ENCODE results near the gene CNOT3. TPM values are rescaled to one million over a fixed set of nuclear protein-coding genes. Genes with fewer than 3 reads are reported as not detected.

The CNOT3 gene
- total RNA-seq, 1 experiment from 2014 or later, result 41.1 TPM

DNA sequence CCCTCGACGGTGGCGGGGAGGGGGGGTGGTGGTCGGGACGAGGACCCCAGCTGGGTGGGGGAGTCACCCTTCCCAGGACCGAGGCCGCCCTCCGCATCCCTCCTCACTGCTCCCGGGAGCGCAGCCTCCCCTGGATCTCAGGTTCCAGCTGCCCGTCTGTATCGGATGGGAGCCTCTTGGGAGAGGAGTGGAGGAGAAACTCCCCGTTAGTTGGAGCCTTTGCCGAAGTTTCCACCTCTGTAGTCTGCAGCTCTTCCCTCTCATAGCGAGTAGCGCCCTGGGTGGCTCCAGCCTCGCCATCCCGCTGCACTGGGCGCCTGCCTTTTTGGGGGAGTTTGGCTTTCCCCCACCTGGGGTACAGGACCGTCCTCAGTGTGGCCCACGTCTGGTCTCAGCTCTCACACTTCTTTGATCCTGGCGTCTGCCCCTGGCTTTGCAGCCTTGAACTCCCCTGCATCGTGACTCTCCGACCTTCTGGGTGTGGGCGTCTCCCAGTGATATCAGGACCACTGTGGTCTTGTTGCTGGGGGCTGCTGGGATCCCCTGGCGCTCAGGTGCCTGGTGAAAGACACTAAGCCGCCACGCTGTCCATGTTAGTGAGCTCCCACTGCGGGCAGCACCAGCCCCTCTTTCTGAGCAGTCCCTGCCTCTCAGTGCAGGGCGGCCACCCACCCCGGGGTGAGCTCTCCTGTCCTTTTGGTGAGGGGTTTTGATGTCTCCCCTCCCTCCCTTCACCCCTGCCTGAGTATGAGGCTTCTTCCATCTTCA, 1.1 kb downstream of the CNOT3 start:
- H3K9me3 ChIP-seq (ENCODE audit: low read length), result no peaks in the 10 kb centered on the region
- H3K9ac ChIP-seq (ENCODE audit: low read length), result peak overlapping the region; percentile 99
- no peak for ATAC-seq
- H2AFZ ChIP-seq (ENCODE audit: low read length), result no peak overlapping the region
- no peak for TF ChIP-seq EZH2 (IDR thresholded peaks at IDR 0.05; ENCODE audit: low read length, unreplicated experiment)
- no peak for TF ChIP-seq EZH2phosphoT487 (IDR thresholded peaks at IDR 0.05; ENCODE audit: borderline replicate concordance, low read length)
- TF ChIP-seq, protein P1, sequence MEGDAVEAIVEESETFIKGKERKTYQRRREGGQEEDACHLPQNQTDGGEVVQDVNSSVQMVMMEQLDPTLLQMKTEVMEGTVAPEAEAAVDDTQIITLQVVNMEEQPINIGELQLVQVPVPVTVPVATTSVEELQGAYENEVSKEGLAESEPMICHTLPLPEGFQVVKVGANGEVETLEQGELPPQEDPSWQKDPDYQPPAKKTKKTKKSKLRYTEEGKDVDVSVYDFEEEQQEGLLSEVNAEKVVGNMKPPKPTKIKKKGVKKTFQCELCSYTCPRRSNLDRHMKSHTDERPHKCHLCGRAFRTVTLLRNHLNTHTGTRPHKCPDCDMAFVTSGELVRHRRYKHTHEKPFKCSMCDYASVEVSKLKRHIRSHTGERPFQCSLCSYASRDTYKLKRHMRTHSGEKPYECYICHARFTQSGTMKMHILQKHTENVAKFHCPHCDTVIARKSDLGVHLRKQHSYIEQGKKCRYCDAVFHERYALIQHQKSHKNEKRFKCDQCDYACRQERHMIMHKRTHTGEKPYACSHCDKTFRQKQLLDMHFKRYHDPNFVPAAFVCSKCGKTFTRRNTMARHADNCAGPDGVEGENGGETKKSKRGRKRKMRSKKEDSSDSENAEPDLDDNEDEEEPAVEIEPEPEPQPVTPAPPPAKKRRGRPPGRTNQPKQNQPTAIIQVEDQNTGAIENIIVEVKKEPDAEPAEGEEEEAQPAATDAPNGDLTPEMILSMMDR (conservative IDR thresholded peaks at IDR 0.05; ENCODE audit: low read depth, low read length), result no peak
- H3K4me1 ChIP-seq (ENCODE audit: insufficient read depth, low read length), result peaks cover 20% of the 10 kb centered on the region; the same call in 1 of the 2 replicates
- H3K79me2 ChIP-seq (ENCODE audit: low read length), result peaks cover 54% of the 10 kb centered on the region
- peaks cover 40% of the 10 kb centered on the region for H4K20me1 ChIP-seq (ENCODE audit: low read length)
- intact Hi-C loops (cut with micrococcal nuclease), result no loop called here
- H3F3A ChIP-seq (ENCODE audit: low read length, unreplicated experiment), result no peaks in the 10 kb centered on the region
- BruUV-seq (replicated peaks), result no TSS peak
- H3K4me3 ChIP-seq (ENCODE audit: low read length), result peak overlapping the region; percentile 86
- H3K36me3 ChIP-seq (ENCODE audit: low read depth, low read length), result peaks cover 34% of the 10 kb centered on the region
- POLR2A ChIA-PET (ENCODE audit: unreplicated experiment), result interaction anchor here (0.7 kb wide), 1 partner anchor 50 kb away, joined by 4 read pairs; the partner anchor contains the start of gene MBOAT7
- H3K27ac ChIP-seq (ENCODE audit: low read length), result no peak overlapping the region
- no peaks in the 10 kb centered on the region for H3K9me2 ChIP-seq (replicated peaks; ENCODE audit: low read length)
- CTCF ChIA-PET, result no interaction called here
- peak overlapping the region; percentile 93 for H3K4me2 ChIP-seq (ENCODE audit: low read length)
- H3K27me3 ChIP-seq (ENCODE audit: low read length), result no peaks in the 10 kb centered on the region
- DNase-seq, result no peak

DNA sequence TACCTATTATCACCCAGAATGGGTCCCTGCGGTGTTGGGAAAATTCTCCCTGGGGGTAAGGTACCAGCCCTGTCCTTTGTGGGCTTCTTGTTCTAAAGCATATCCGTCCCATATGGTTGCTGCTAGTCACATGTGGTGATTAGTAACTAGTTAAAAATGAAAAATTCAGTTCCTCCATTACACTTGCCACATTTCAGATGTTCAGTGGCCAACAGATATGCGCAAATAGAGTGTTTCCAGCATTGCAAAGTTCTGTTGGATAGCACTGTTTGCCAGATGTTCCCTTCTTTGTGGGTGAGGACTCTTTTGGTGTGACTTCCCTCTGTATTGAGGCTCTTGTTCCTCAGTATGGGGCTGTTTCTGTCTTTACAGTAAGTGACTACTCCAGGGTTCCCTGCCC, 3.8 kb downstream of the CNOT3 start:
- H3K4me1 ChIP-seq (ENCODE audit: insufficient read depth, low read length), result peaks cover 14% of the 10 kb centered on the region; the same call in 1 of the 2 replicates
- no TSS peak for BruUV-seq (replicated peaks)
- H3K9ac ChIP-seq (ENCODE audit: low read length), result no peak overlapping the region
- DNase-seq (no peak), ATAC-seq (no peak)
- ChIA-PET POLR2A (ENCODE audit: unreplicated experiment) (no interaction called here), CTCF (no interaction called here)
- no peaks in the 10 kb centered on the region for H3K27me3 ChIP-seq (ENCODE audit: low read length)
- H3K36me3 ChIP-seq (ENCODE audit: low read depth, low read length), result peaks cover 57% of the 10 kb centered on the region
- H3K9me3 ChIP-seq (ENCODE audit: low read length), result no peaks in the 10 kb centered on the region
- no peak overlapping the region for H3K4me2 ChIP-seq (ENCODE audit: low read length)
- H3K4me3 ChIP-seq (ENCODE audit: low read length), result no peak overlapping the region
- peaks cover 40% of the 10 kb centered on the region for H4K20me1 ChIP-seq (ENCODE audit: low read length)
- no peaks in the 10 kb centered on the region for H3K9me2 ChIP-seq (replicated peaks; ENCODE audit: low read length)
- no peaks in the 10 kb centered on the region for H3F3A ChIP-seq (ENCODE audit: low read length, unreplicated experiment)
- no peak for TF ChIP-seq EZH2 (IDR thresholded peaks at IDR 0.05; ENCODE audit: low read length, unreplicated experiment)
- TF ChIP-seq, protein P1 (conservative IDR thresholded peaks at IDR 0.05; ENCODE audit: low read depth, low read length), result no peak
- TF ChIP-seq EZH2phosphoT487 (IDR thresholded peaks at IDR 0.05; ENCODE audit: borderline replicate concordance, low read length), result no peak
- H3K79me2 ChIP-seq (ENCODE audit: low read length), result peaks cover 54% of the 10 kb centered on the region
- H3K27ac ChIP-seq (ENCODE audit: low read length), result no peak overlapping the region
- H2AFZ ChIP-seq (ENCODE audit: low read length), result no peak overlapping the region
- intact Hi-C loops (cut with micrococcal nuclease), result no loop called here

DNA sequence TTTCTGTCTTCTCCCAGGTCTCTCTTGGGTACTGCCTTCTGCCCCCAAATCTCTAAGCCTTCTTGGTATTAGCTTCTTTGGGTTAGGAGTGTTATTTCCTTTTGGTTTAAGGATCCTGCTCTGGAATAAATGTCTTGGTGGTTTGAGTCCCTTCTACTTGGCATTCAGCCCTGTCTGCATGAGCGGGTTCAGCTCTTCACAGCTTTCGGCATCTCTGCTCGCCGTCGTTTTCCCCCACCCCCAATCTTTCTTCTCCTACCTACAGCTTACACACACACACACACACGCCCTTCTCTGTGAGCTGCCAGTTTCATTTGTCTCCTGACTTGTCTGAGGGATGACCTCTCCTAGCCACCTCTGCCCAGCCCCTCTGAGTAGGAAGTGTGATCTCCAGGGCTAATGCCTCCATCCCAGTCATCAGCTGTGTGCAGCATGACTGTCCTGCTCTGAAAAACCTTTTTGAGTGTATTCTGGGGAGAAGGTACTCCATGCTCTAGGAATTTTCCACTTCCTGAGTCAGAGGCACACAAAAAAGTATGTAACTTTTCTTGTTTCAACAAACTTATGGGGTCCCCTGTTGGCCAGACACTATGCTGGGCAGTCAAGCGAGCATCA, 4.7 kb downstream of the CNOT3 start:
- Histone ChIP-seq H3K27me3 (ENCODE audit: low read length) (no peaks in the 10 kb centered on the region), H3K9me2 (replicated peaks; ENCODE audit: low read length) (no peaks in the 10 kb centered on the region), H2AFZ (ENCODE audit: low read length) (no peak overlapping the region), H3K4me1 (ENCODE audit: insufficient read depth, low read length) (peaks cover 14% of the 10 kb centered on the region; the same call in 1 of the 2 replicates), H3K9me3 (ENCODE audit: low read length) (no peaks in the 10 kb centered on the region), H3F3A (ENCODE audit: low read length, unreplicated experiment) (no peaks in the 10 kb centered on the region), H3K79me2 (ENCODE audit: low read length) (peaks cover 54% of the 10 kb centered on the region), H3K4me2 (ENCODE audit: low read length) (no peak overlapping the region), H3K4me3 (ENCODE audit: low read length) (no peak overlapping the region), H3K27ac (ENCODE audit: low read length) (no peak overlapping the region), H3K36me3 (ENCODE audit: low read depth, low read length) (peaks cover 66% of the 10 kb centered on the region), H3K9ac (ENCODE audit: low read length) (no peak overlapping the region), H4K20me1 (ENCODE audit: low read length) (peaks cover 40% of the 10 kb centered on the region)
- ChIA-PET CTCF (no interaction called here), POLR2A (ENCODE audit: unreplicated experiment) (no interaction called here)
- intact Hi-C loops (cut with micrococcal nuclease), result no loop called here
- no TSS peak for BruUV-seq (replicated peaks)
- TF ChIP-seq, protein P1 (conservative IDR thresholded peaks at IDR 0.05; ENCODE audit: low read depth, low read length), result no peak
- no peak for TF ChIP-seq EZH2phosphoT487 (IDR thresholded peaks at IDR 0.05; ENCODE audit: borderline replicate concordance, low read length)
- no peak for TF ChIP-seq EZH2 (IDR thresholded peaks at IDR 0.05; ENCODE audit: low read length, unreplicated experiment)
- no peak for DNase-seq
- no peak for ATAC-seq
